GM18517 (cell line): ENCODE measurements around the gene MAPKBP1.

ENCODE experiments used
- ATAC-seq: cut with Tn5 transposase; IDR thresholded peaks from one replicate; pipeline ENCODE4 v1.9.1; 2021; ENCODE audit warnings: mild to moderate bottlenecking, moderate library complexity; ENCODE audit not compliant: unreplicated experiment

MAPKBP1 gene

GRCh38 chr15:41780727-41781126, 6.4 kb downstream of the MAPKBP1 start:
- no peak for ATAC-seq

- ATAC-seq: no peak
Measured at GRCh38 chr15:41782371-41783282, 8.3 kb downstream of the MAPKBP1 start.

- ATAC-seq: no peak
Measured at GRCh38 chr15:41783296-41783695, 9.0 kb downstream of the MAPKBP1 start.

GRCh38 chr15:41788262-41788661, 14.0 kb downstream of the MAPKBP1 start:
- no peak for ATAC-seq

- no peak for ATAC-seq
Measured at GRCh38 chr15:41789236-41789635, 15.0 kb downstream of the MAPKBP1 start.

- no peak for ATAC-seq
Measured at GRCh38 chr15:41789662-41790061, 15.4 kb downstream of the MAPKBP1 start.

GRCh38 chr15:41790169-41790568, 15.9 kb downstream of the MAPKBP1 start:
- ATAC-seq: no peak

- no peak for ATAC-seq
Measured at GRCh38 chr15:41790756-41791546, 16.7 kb downstream of the MAPKBP1 start.

GRCh38 chr15:41791547-41791937, 17.3 kb downstream of the MAPKBP1 start:
- ATAC-seq: no peak

GRCh38 chr15:41792000-41792637, 17.8 kb downstream of the MAPKBP1 start:
- no peak for ATAC-seq

GRCh38 chr15:41794081-41794480, 19.8 kb downstream of the MAPKBP1 start:
- ATAC-seq: no peak

- ATAC-seq: no peak
Measured at GRCh38 chr15:41795996-41796856, 21.9 kb downstream of the MAPKBP1 start.

GRCh38 chr15:41797201-41797944, 23.1 kb downstream of the MAPKBP1 start:
- ATAC-seq: no peak

GRCh38 chr15:41798607-41799487, 24.6 kb downstream of the MAPKBP1 start:
- no peak for ATAC-seq

GRCh38 chr15:41799488-41799805, 25.2 kb downstream of the MAPKBP1 start:
- ATAC-seq: no peak

- ATAC-seq: no peak
Measured at GRCh38 chr15:41801185-41801584, 26.9 kb downstream of the MAPKBP1 start.

- no peak for ATAC-seq
Measured at GRCh38 chr15:41801850-41802455, 27.7 kb downstream of the MAPKBP1 start.

- ATAC-seq: no peak
Measured at GRCh38 chr15:41804361-41804760, 30.1 kb downstream of the MAPKBP1 start.
